CD4-positive, CD25-positive, alpha-beta regulatory T cell (primary cell): ENCODE data around the gene LYRM4. TPM values are rescaled to one million over a fixed set of nuclear protein-coding genes. Genes with fewer than 3 reads are reported as not detected.
A peak's percentile ranks its signal among the peaks of the same experiment; 100 is the strongest.

ENCODE experiments used
- ATAC-seq, 2 donors: fragments of 150-1000 bp; cut with Tn5 transposase; one replicate each; pipeline ENCODE4 v1.10.0; 2021; ENCODE audit warnings: low read depth in 2 of 2, moderate number of reproducible peaks in 2 of 2, moderate library complexity in 1 of 2
- DNase-seq, 3 donors: peaks; one replicate each; pipeline versions ENCODE4 v3.0.0 to v3.0.0-alpha.2; 2012 to 2022; ENCODE audit warnings: mixed read lengths in 1 of 3
- H3K27ac ChIP-seq: one replicate; pipeline ENCODE4 v1.7.0; 2013; ENCODE audit warnings: mild to moderate bottlenecking, low read length; ENCODE audit not compliant: insufficient read depth, poor library complexity, severe bottlenecking
- H3K27me3 ChIP-seq: one replicate; pipeline ENCODE4 v1.7.0; 2013; ENCODE audit warnings: low read length; ENCODE audit not compliant: control insufficient read depth, insufficient read depth
- H3K36me3 ChIP-seq: one replicate; pipeline ENCODE4 v1.7.0; 2013; ENCODE audit warnings: mild to moderate bottlenecking, low read length, moderate library complexity; ENCODE audit not compliant: control insufficient read depth, insufficient read depth
- H3K4me1 ChIP-seq: 2 replicates; pipeline ENCODE4 v1.7.0; 2013; ENCODE audit warnings: mild to moderate bottlenecking, low read length; ENCODE audit not compliant: insufficient read depth, control insufficient read depth, poor library complexity, severe bottlenecking
- H3K4me3 ChIP-seq: one replicate; pipeline ENCODE4 v1.7.0; 2013; ENCODE audit warnings: low read depth, mild to moderate bottlenecking, low read length, moderate library complexity
- H3K9me3 ChIP-seq, 2 experiments: 1 replicate in 1 of 2; 2 replicates in 1 of 2; pipeline ENCODE4 v1.7.0; 2013; ENCODE audit warnings: low read length in 2 of 2, mild to moderate bottlenecking in 1 of 2, moderate library complexity in 1 of 2; ENCODE audit not compliant: control insufficient read depth in 2 of 2
- H3K27ac Mint-ChIP-seq, 3 donors: one replicate each; pipeline ENCODE4 v1.8.0; 2020 to 2022; ENCODE audit warnings: mild to moderate bottlenecking in 3 of 3, mixed read lengths in 3 of 3, moderate library complexity in 2 of 3
- H3K27me3 Mint-ChIP-seq: one replicate; pipeline ENCODE4 v1.8.0; 2022; ENCODE audit warnings: mild to moderate bottlenecking, mixed read lengths
- H3K36me3 Mint-ChIP-seq: one replicate; pipeline ENCODE4 v1.8.0; 2020; ENCODE audit warnings: mixed read lengths
- H3K4me1 Mint-ChIP-seq, 4 donors: one replicate each; pipeline ENCODE4 v1.8.0; 2020 to 2022; ENCODE audit warnings: mixed read lengths in 4 of 4, mild to moderate bottlenecking in 1 of 4
- H3K4me3 Mint-ChIP-seq, 4 donors: one replicate each; pipeline ENCODE4 v1.8.0; 2020 to 2022; ENCODE audit warnings: mild to moderate bottlenecking in 4 of 4, mixed read lengths in 4 of 4, moderate library complexity in 3 of 4
- H3K9me3 Mint-ChIP-seq, 7 donors: one replicate each; pipeline ENCODE4 v1.8.0; 2020 to 2022; ENCODE audit warnings: mixed read lengths in 7 of 7, mild to moderate bottlenecking in 3 of 7, moderate library complexity in 2 of 7
- polyA plus RNA-seq, 4 donors: library from polyadenylated mRNA; unstranded; fragments of 300-500 nt; fragmentation: Illumina TruSeq; gene quantifications; one replicate each; pipeline ENCODE4 v1.2.3, GENCODE V29; 2021
- total RNA-seq: library from RNA; stranded (reverse); gene quantifications from one replicate; pipeline ENCODE4 v1.2.3, GENCODE V29; 2022

LYRM4 gene
- total and polyA plus RNA-seq, 5 donors from 2014 or later: 14.9 to 38.8 (median 27.1) TPM

DNA sequence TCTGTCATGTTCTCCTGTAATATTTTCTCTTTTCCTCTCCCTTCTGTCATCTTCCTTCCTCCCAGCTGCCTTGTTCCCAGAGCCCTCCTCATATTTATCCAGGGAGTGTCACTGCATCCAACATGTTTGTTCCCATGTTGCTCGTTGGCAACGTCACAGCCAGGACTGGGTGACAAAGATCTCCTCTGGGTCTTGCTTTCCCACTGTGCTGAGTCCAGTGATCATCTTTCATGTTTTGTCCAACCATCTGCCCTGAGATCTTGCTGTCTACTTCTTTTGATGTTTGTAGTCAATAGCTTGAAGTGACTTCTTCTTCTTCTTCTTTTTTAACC lies 27.2 kb upstream of the LYRM4 start:
- ATAC-seq: no peak
- H3K27me3 ChIP-seq: no peaks in the 10 kb centered on the region
- no peak overlapping the region for H3K27ac Mint-ChIP-seq

GRCh38 chr6:5287205-5287965 lies 26.6 kb upstream of the LYRM4 start:
- Mint-ChIP-seq H3K4me3 (no peak overlapping the region), H3K36me3 (peaks cover 17% of the 10 kb centered on the region), H3K27ac (peak overlapping the region in 1 of 3 donors; percentile 6), H3K9me3 (peaks cover 0 to 2% (median 0%) of the 10 kb centered on the region in 7 donors), H3K4me1 (peaks cover 25 to 67% (median 41%) of the 10 kb centered on the region in 4 donors), H3K27me3 (no peaks in the 10 kb centered on the region)
- Histone ChIP-seq H3K27me3 (no peaks in the 10 kb centered on the region), H3K27ac (no peak overlapping the region), H3K36me3 (peaks cover 5% of the 10 kb centered on the region), H3K4me1 (no peaks in the 10 kb centered on the region), H3K9me3 (no peaks in the 10 kb centered on the region), H3K4me3 (no peak overlapping the region)
- ATAC-seq: no peak
- DNase-seq: no peak

More for the DNA sequence above, 27.2 kb upstream of the LYRM4 start:
- H3K36me3 Mint-ChIP-seq: peaks cover 22% of the 10 kb centered on the region
- Histone ChIP-seq H3K36me3 (peaks cover 5% of the 10 kb centered on the region), H3K9me3 (no peaks in the 10 kb centered on the region), H3K27ac (no peak overlapping the region), H3K4me3 (no peak overlapping the region), H3K4me1 (no peaks in the 10 kb centered on the region)
- H3K4me3 Mint-ChIP-seq: no peak overlapping the region
- peaks cover 0 to 2% (median 0%) of the 10 kb centered on the region in 7 donors for H3K9me3 Mint-ChIP-seq
- H3K4me1 Mint-ChIP-seq: peaks cover 27 to 68% (median 42%) of the 10 kb centered on the region in 4 donors
- no peak for DNase-seq
- H3K27me3 Mint-ChIP-seq: no peaks in the 10 kb centered on the region

GRCh38 chr6:5286780-5287179 lies 26.0 kb upstream of the LYRM4 start:
- H3K9me3 ChIP-seq: no peaks in the 10 kb centered on the region
- no peak overlapping the region for H3K4me3 Mint-ChIP-seq
- no peak overlapping the region for H3K27ac ChIP-seq
- H3K27me3 ChIP-seq: no peaks in the 10 kb centered on the region
- H3K9me3 Mint-ChIP-seq: peaks cover 0 to 1% (median 0%) of the 10 kb centered on the region in 7 donors
- peaks cover 2% of the 10 kb centered on the region for H3K36me3 ChIP-seq
- H3K27ac Mint-ChIP-seq: no peak overlapping the region
- H3K4me3 ChIP-seq: no peak overlapping the region
- peaks cover 24 to 66% (median 41%) of the 10 kb centered on the region in 4 donors for H3K4me1 Mint-ChIP-seq
- H3K27me3 Mint-ChIP-seq: no peaks in the 10 kb centered on the region
- ATAC-seq (no peak), DNase-seq (no peak)
- peaks cover 17% of the 10 kb centered on the region for H3K36me3 Mint-ChIP-seq
- H3K4me1 ChIP-seq: no peaks in the 10 kb centered on the region

DNA sequence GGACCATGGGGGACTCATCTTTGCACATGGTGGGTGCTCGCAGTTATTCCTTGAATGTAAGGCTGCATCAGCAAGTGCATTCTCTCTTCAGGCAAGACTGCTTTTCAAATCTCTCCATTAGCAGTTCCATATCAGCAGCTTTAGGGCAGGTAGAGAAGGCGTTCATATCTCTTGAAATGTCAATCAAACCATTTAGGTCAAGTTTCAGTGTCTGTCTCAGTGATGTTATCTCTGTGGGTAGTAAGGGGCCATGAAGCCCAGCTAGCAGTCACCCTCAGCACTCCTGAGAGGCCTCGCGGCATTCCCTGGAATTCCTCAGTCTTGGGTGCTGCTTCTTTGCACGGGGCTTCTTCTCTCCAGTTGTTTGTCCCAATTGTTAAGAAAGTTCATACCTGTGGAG lies 24.8 kb upstream of the LYRM4 start:
- DNase-seq: no peak
- Mint-ChIP-seq H3K27me3 (no peaks in the 10 kb centered on the region), H3K4me1 (peaks cover 27 to 65% (median 43%) of the 10 kb centered on the region in 4 donors), H3K4me3 (no peak overlapping the region), H3K36me3 (peaks cover 17% of the 10 kb centered on the region), H3K9me3 (peaks cover 0 to 1% (median 0%) of the 10 kb centered on the region in 7 donors), H3K27ac (peak overlapping the region in 1 of 3 donors; percentile 81)
- Histone ChIP-seq H3K4me1 (peaks cover 5% of the 10 kb centered on the region), H3K36me3 (no peaks in the 10 kb centered on the region), H3K27ac (no peak overlapping the region), H3K4me3 (no peak overlapping the region), H3K9me3 (no peaks in the 10 kb centered on the region), H3K27me3 (no peaks in the 10 kb centered on the region)
- ATAC-seq: no peak

DNA sequence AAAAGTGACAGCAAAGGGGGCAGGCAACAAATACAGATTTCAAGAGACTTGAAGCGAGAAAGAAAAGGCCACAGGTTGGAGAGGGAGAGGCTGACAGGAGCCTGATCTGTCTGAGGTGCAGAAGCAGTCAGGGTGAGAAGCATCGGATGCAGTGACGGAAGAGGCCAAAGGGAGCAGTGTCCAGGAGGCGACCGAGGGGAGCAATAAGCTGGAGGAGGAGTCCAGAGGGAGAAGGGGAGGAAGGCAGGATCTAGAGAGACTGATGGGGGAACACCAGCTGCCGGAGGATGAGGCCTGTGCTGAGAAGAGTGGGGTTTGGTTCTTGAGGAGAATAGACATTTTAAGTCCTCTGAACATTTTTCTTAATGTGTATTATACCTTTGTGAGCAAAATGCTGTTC lies 24.3 kb upstream of the LYRM4 start:
- H3K4me1 Mint-ChIP-seq: peaks cover 31 to 67% (median 46%) of the 10 kb centered on the region in 4 donors
- Histone ChIP-seq H3K36me3 (no peaks in the 10 kb centered on the region), H3K4me3 (no peak overlapping the region), H3K4me1 (peaks cover 9% of the 10 kb centered on the region), H3K27ac (no peak overlapping the region), H3K9me3 (no peaks in the 10 kb centered on the region), H3K27me3 (no peaks in the 10 kb centered on the region)
- no peak for DNase-seq
- H3K9me3 Mint-ChIP-seq: peaks cover 0 to 1% (median 0%) of the 10 kb centered on the region in 7 donors
- H3K27ac Mint-ChIP-seq: peak overlapping the region in 1 of 3 donors; percentile 81
- H3K36me3 Mint-ChIP-seq: peaks cover 17% of the 10 kb centered on the region
- ATAC-seq: no peak
- H3K4me3 Mint-ChIP-seq: peak overlapping the region in 1 of 4 donors; percentile 35
- H3K27me3 Mint-ChIP-seq: no peaks in the 10 kb centered on the region

DNA sequence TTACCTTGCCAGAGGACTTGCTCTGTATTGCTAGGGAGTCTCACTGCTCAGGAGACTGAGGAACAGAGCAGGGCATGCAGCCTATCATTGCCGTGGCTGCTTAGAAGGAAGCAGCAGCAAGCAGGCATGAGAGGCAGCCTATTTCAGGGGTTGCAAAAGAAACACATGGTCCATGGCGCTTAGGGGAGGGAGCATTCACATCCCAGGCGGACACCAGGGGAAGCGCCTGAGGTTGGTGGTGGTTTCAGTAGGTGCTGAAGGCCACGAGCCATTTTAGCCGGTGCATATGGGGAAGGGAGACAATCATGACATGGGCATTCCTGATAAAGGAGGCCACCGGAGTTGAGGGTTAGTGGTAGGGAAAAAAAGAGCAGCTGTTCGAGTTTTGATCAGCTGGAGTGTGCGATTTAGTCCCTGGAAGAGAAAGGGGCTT lies 21.5 kb upstream of the LYRM4 start:
- Histone ChIP-seq H3K36me3 (no peaks in the 10 kb centered on the region), H3K27ac (no peak overlapping the region), H3K4me1 (peaks cover 12% of the 10 kb centered on the region), H3K27me3 (no peaks in the 10 kb centered on the region), H3K9me3 (no peaks in the 10 kb centered on the region), H3K4me3 (no peak overlapping the region)
- no peaks in the 10 kb centered on the region for H3K27me3 Mint-ChIP-seq
- peaks cover 17% of the 10 kb centered on the region for H3K36me3 Mint-ChIP-seq
- ATAC-seq (no peak), DNase-seq (no peak)
- H3K27ac Mint-ChIP-seq: peak overlapping the region in 1 of 3 donors; percentile 31
- H3K9me3 Mint-ChIP-seq: no peaks in the 10 kb centered on the region
- H3K4me3 Mint-ChIP-seq: peak overlapping the region in 2 of 4 donors; percentile 41 to 59
- peaks cover 42 to 66% (median 55%) of the 10 kb centered on the region in 4 donors for H3K4me1 Mint-ChIP-seq

GRCh38 chr6:5280920-5281319 lies 20.2 kb upstream of the LYRM4 start:
- no peaks in the 10 kb centered on the region for H3K9me3 Mint-ChIP-seq
- peaks cover 14% of the 10 kb centered on the region for H3K36me3 Mint-ChIP-seq

More at GRCh38 chr6:5280920-5281319, 20.2 kb upstream of the LYRM4 start:
- peak overlapping the region in 1 of 3 donors; percentile 38 for H3K27ac Mint-ChIP-seq
- peaks cover 45 to 68% (median 57%) of the 10 kb centered on the region in 4 donors for H3K4me1 Mint-ChIP-seq
- no peak for DNase-seq
- ATAC-seq: no peak
- Histone ChIP-seq H3K36me3 (no peaks in the 10 kb centered on the region), H3K4me3 (peak overlapping the region; percentile 51), H3K4me1 (peaks cover 12% of the 10 kb centered on the region), H3K27ac (peak overlapping the region; percentile 60), H3K27me3 (no peaks in the 10 kb centered on the region), H3K9me3 (no peaks in the 10 kb centered on the region)
- no peaks in the 10 kb centered on the region for H3K27me3 Mint-ChIP-seq
- peak overlapping the region in 2 of 4 donors; percentile 30 to 66 for H3K4me3 Mint-ChIP-seq
